HG02938 (cell line): ENCODE measurements around the gene VAC14.

Experiments used
- ATAC-seq: cut with Tn5 transposase; IDR thresholded peaks from one replicate; pipeline ENCODE4 v1.9.1; 2021; ENCODE audit warnings: mild to moderate bottlenecking, moderate library complexity; ENCODE audit not compliant: unreplicated experiment

The VAC14 gene

GRCh38 chr16:70710422-70711210 is 90.3 kb downstream of the VAC14 start:
- ATAC-seq, result no peak

- ATAC-seq, result no peak
These were observed 91.0 kb downstream of the VAC14 start for GRCh38 chr16:70709942-70710341.

- ATAC-seq, result no peak
These were observed 91.5 kb downstream of the VAC14 start for GRCh38 chr16:70709457-70709856.

- ATAC-seq, result no peak
These were observed 92.4 kb downstream of the VAC14 start for GRCh38 chr16:70708366-70709246.

- no peak for ATAC-seq
These were observed 94.0 kb downstream of the VAC14 start for GRCh38 chr16:70706948-70707465.

GRCh38 chr16:70705056-70705455 is 95.9 kb downstream of the VAC14 start:
- no peak for ATAC-seq

- ATAC-seq, result no peak
These were observed 96.4 kb downstream of the VAC14 start for GRCh38 chr16:70704586-70704985.

- ATAC-seq, result no peak
These were observed 97.0 kb downstream of the VAC14 start for GRCh38 chr16:70703835-70704381.

- no peak for ATAC-seq
These were observed 97.7 kb downstream of the VAC14 start for GRCh38 chr16:70703041-70703834.

- no peak for ATAC-seq
These were observed 98.3 kb downstream of the VAC14 start for GRCh38 chr16:70702624-70703023.

GRCh38 chr16:70701998-70702397 is 99.0 kb downstream of the VAC14 start:
- no peak for ATAC-seq

GRCh38 chr16:70701596-70701995 is 99.4 kb downstream of the VAC14 start:
- no peak for ATAC-seq

- ATAC-seq, result no peak
These were observed 99.9 kb downstream of the VAC14 start for GRCh38 chr16:70701036-70701435.

- no peak for ATAC-seq
These were observed 100.6 kb downstream of the VAC14 start for GRCh38 chr16:70700101-70701020.

GRCh38 chr16:70699696-70700095 is 101.3 kb downstream of the VAC14 start:
- ATAC-seq, result no peak

GRCh38 chr16:70698901-70699300 is 102.1 kb downstream of the VAC14 start:
- no peak for ATAC-seq

- no peak for ATAC-seq
These were observed 103.3 kb downstream of the VAC14 start for GRCh38 chr16:70697594-70698170.

- no peak for ATAC-seq
These were observed 103.9 kb downstream of the VAC14 start for GRCh38 chr16:70696952-70697593.

GRCh38 chr16:70696355-70696754 is 104.6 kb downstream of the VAC14 start:
- ATAC-seq, result no peak
